Posterior vena cava (tissue), 2 donors: ENCODE measurements around the gene SNAPC2. TPM values are rescaled to one million over a fixed set of nuclear protein-coding genes. Genes with fewer than 3 reads are reported as not detected.

Experiments
- DNase-seq: peaks from one replicate; pipeline ENCODE4 v3.0.0-alpha.2; 2020; ENCODE audit warnings: low spot score
- intact Hi-C, 2 donors: fragments of 100-400 bp; cut with DNase I; formaldehyde crosslinking; loops; one replicate each; pipeline versions ENCODE4 v1.14.1 to v1.14.2; 2022 to 2023
- total RNA-seq, 2 donors: library from RNA; stranded (reverse); fragmentation: NEBNext Ultra II Directional; extraction: Animal tissue kit (Norgen Biotek cat#: 25700); gene quantifications; one replicate each; pipeline ENCODE4 v1.2.1, GENCODE V29; 2021
- donor health status: DM: yes; HTN: yes; CAD: no.
- donor health status: DM: yes; HTN: yes; CAD: no.

SNAPC2 gene
- total RNA-seq, 2 donors from 2014 or later, result 25.4 to 28.7 TPM

GRCh38 chr19:7907122-7907521 lies 13.0 kb upstream of the SNAPC2 start:
- no peak for DNase-seq

GRCh38 chr19:7907544-7907943 lies 12.6 kb upstream of the SNAPC2 start:
- no peak for DNase-seq
- intact Hi-C loops, result no loop called here

More at GRCh38 chr19:7907122-7907521, 13.0 kb upstream of the SNAPC2 start:
- intact Hi-C loops, result no loop called here

- intact Hi-C loops, result no loop called here
- no peak for DNase-seq
Observed at GRCh38 chr19:7908078-7908699, 11.9 kb upstream of the SNAPC2 start.

- intact Hi-C loops, result no loop called here
- no peak for DNase-seq
Observed at GRCh38 chr19:7908742-7909461, 11.2 kb upstream of the SNAPC2 start.

- DNase-seq, result no peak
- intact Hi-C loops, result no loop called here
Observed at GRCh38 chr19:7909471-7910067, 10.6 kb upstream of the SNAPC2 start.

- intact Hi-C loops, result no loop called here
- no peak for DNase-seq
Observed at GRCh38 chr19:7910321-7911161, 9.6 kb upstream of the SNAPC2 start.

- DNase-seq, result no peak
- intact Hi-C loops, result no loop called here
Observed at GRCh38 chr19:7911508-7912143, 8.5 kb upstream of the SNAPC2 start.

- no peak for DNase-seq
- intact Hi-C loops, result no loop called here
Observed at GRCh38 chr19:7912144-7912696, 7.9 kb upstream of the SNAPC2 start.

- intact Hi-C loops, result no loop called here
- DNase-seq, result no peak
Observed at GRCh38 chr19:7912697-7913564, 7.2 kb upstream of the SNAPC2 start.

- intact Hi-C loops, result no loop called here
- DNase-seq, result no peak
Observed at GRCh38 chr19:7913652-7914051, 6.5 kb upstream of the SNAPC2 start.

- intact Hi-C loops, result no loop called here
- no peak for DNase-seq
Observed at GRCh38 chr19:7914099-7914498, 6.0 kb upstream of the SNAPC2 start.

- DNase-seq, result no peak
- intact Hi-C loops, result no loop called here
Observed at GRCh38 chr19:7914598-7915045, 5.5 kb upstream of the SNAPC2 start, which contains the start of gene TGFBR3L. TSS of gene TGFBR3L (plus strand) at chr19:7914830.

- intact Hi-C loops, result no loop called here
- no peak for DNase-seq
Observed at GRCh38 chr19:7915250-7916102, 4.7 kb upstream of the SNAPC2 start.

- intact Hi-C loops, result no loop called here
- DNase-seq, result no peak
Observed at GRCh38 chr19:7916103-7916954, 3.8 kb upstream of the SNAPC2 start.

GRCh38 chr19:7916955-7917266 lies 3.2 kb upstream of the SNAPC2 start:
- intact Hi-C loops, result no loop called here
- no peak for DNase-seq

GRCh38 chr19:7917267-7918061 lies 2.7 kb upstream of the SNAPC2 start:
- DNase-seq, result no peak

More at GRCh38 chr19:7917267-7918061, 2.7 kb upstream of the SNAPC2 start:
- intact Hi-C loops, result no loop called here
